Neutrophil (primary cell): ENCODE measurements around the gene BZW2.

Source experiments
- H3K27ac ChIP-seq: fragments of 200-600 bp; sonication (generic); 2 replicates; pipeline ENCODE4 v1.5.1; 2016; ENCODE audit warnings: mild to moderate bottlenecking, moderate library complexity
- H3K27me3 ChIP-seq: fragments of 200-600 bp; sonication (generic); 2 replicates; pipeline ENCODE4 v1.6.0; 2016; ENCODE audit warnings: mild to moderate bottlenecking
- H3K36me3 ChIP-seq: fragments of 200-600 bp; sonication (generic); 2 replicates; pipeline ENCODE4 v1.5.1; 2017
- H3K4me1 ChIP-seq, 2 experiments: fragments of 200-600 bp in 1 of 2; sonication (generic) in 1 of 2; 1 replicate in 1 of 2; 2 replicates in 1 of 2; pipeline versions ENCODE4 v1.5.1 to v1.6.1; 2013 to 2016; ENCODE audit warnings: low read depth in 1 of 2, low read length in 1 of 2, mild to moderate bottlenecking in 1 of 2, moderate library complexity in 1 of 2; ENCODE audit not compliant: control insufficient read depth in 1 of 2, insufficient read depth in 1 of 2
- H3K4me3 ChIP-seq, 2 experiments: fragments of 200-600 bp in 1 of 2; sonication (generic) in 1 of 2; 1 replicate in 1 of 2; 2 replicates in 1 of 2; pipeline ENCODE4 v1.5.1; 2013 to 2016; ENCODE audit warnings: low read depth in 1 of 2, low read length in 1 of 2, mild to moderate bottlenecking in 1 of 2, moderate library complexity in 1 of 2
- H3K9me3 ChIP-seq: fragments of 200-600 bp; sonication (generic); 2 replicates; pipeline ENCODE4 v1.5.1; 2016
- TF ChIP-seq, protein P1 (sequence below): fragments of 200-600 bp; sonication (generic); IDR thresholded peaks from 2 replicates; pipeline ENCODE4 v1.5.1; 2016; ENCODE audit warnings: antibody characterized with exemption

Gene BZW2

DNA sequence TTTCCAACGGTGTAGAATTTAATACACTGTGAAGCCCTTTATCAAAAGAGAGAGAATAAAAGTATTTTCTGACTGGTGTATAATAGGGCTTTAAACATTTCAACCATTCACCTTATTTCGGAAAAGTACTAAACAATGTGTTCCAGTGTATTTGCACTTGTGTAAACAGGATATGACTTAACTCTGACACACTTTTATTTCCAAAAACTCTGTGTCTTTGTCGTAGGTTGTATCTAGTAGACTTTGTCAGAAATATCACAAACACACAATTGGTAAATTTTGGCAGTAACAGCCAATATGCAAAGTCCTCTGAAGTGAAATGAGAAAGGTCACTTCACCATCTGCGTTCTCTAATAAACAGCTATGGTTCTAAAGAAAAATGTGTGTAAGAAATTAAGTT lies 97.3 kb downstream of the BZW2 start:
- Histone ChIP-seq H3K4me3 (no peak overlapping the region), H3K4me1 (no peaks in the 10 kb centered on the region), H3K9me3 (no peaks in the 10 kb centered on the region), H3K36me3 (no peaks in the 10 kb centered on the region), H3K27ac (no peak overlapping the region), H3K27me3 (no peaks in the 10 kb centered on the region)
- TF ChIP-seq, protein P1, sequence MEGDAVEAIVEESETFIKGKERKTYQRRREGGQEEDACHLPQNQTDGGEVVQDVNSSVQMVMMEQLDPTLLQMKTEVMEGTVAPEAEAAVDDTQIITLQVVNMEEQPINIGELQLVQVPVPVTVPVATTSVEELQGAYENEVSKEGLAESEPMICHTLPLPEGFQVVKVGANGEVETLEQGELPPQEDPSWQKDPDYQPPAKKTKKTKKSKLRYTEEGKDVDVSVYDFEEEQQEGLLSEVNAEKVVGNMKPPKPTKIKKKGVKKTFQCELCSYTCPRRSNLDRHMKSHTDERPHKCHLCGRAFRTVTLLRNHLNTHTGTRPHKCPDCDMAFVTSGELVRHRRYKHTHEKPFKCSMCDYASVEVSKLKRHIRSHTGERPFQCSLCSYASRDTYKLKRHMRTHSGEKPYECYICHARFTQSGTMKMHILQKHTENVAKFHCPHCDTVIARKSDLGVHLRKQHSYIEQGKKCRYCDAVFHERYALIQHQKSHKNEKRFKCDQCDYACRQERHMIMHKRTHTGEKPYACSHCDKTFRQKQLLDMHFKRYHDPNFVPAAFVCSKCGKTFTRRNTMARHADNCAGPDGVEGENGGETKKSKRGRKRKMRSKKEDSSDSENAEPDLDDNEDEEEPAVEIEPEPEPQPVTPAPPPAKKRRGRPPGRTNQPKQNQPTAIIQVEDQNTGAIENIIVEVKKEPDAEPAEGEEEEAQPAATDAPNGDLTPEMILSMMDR, result no peak

DNA sequence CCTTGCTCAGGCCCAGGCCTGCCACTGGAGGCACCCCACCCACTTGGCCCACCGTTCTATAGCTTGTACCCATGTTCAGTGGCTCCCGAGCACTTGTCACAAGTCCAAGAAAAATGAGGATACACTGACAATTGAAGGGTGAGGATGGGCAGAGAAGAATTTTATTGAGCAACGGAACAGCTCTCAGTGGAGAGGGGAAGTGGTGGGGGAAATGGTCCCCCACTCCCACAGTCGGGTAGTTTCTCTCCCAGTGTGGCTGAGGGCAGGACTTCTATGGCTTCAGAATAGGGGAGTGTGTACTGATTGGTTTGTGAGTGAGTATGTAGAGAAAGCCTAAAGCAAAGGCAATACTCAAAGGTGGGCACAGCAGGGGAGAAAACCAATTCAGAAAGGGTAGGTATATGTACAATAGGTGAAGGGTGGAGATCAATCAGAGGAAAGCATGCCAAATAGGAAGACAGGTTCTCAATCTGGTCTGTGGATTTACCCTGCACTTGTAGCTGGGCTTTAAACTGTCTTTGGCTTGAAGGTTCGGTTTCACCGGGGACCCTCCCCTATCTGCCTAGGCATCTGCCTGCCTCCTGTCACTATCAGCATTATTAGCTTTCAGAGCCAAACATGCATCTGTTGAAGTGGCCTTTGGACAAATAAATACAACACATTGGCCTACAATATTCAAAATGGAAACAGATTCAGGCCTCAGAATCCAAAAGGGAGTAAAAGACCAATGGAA lies 98.7 kb downstream of the BZW2 start:
- Histone ChIP-seq H3K27ac (no peak overlapping the region), H3K4me3 (no peak overlapping the region), H3K36me3 (no peaks in the 10 kb centered on the region), H3K4me1 (no peaks in the 10 kb centered on the region), H3K27me3 (no peaks in the 10 kb centered on the region), H3K9me3 (no peaks in the 10 kb centered on the region)
- TF ChIP-seq, protein P1, result no peak

DNA sequence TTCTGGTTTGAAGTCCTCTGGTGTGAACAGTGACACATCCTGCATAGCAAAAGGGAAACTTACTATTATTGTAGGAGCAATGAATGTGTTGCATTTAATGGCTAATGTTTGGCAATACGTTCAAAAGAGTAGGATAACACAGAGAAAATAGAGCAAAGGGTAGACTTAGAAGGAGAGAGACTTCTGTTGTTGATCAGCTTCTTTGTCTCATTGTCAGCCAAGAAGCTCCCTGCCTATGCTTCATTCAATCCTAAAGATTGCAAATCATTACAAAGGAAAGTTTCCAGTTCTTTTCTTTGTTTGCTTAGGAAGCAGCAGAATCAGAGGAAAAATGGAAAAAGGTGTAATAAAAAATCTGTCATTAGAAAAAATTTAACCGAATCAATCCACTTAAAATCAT lies 99.7 kb downstream of the BZW2 start:
- Histone ChIP-seq H3K4me3 (no peak overlapping the region), H3K36me3 (no peaks in the 10 kb centered on the region), H3K27ac (no peak overlapping the region), H3K4me1 (no peaks in the 10 kb centered on the region), H3K9me3 (no peaks in the 10 kb centered on the region), H3K27me3 (no peaks in the 10 kb centered on the region)
- TF ChIP-seq, protein P1, result no peak

DNA sequence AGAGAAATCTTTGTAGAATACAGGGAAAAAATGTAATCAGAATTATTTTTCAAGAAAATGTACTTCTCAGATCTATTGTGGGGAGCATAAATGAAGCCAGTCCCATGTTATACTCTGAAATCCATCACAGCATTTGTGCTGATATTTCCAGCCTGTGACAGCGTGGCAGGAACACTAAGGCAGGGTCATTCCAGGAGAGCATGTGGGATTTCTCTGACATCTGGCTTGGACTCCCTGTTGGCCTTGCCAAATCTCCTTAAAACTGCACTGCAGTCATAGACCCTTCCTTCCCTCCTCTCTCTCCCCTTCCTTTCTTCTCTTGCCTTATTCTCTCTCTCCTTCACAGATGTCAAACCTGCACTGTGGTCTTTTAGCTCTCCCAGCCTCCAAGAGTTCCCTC lies 101.1 kb downstream of the BZW2 start:
- H3K27ac ChIP-seq, result no peak overlapping the region
- no peak overlapping the region for H3K4me3 ChIP-seq
- TF ChIP-seq, protein P1, result no peak
- no peaks in the 10 kb centered on the region for H3K27me3 ChIP-seq
- no peaks in the 10 kb centered on the region for H3K36me3 ChIP-seq
- no peaks in the 10 kb centered on the region for H3K9me3 ChIP-seq
- H3K4me1 ChIP-seq, result no peaks in the 10 kb centered on the region

DNA sequence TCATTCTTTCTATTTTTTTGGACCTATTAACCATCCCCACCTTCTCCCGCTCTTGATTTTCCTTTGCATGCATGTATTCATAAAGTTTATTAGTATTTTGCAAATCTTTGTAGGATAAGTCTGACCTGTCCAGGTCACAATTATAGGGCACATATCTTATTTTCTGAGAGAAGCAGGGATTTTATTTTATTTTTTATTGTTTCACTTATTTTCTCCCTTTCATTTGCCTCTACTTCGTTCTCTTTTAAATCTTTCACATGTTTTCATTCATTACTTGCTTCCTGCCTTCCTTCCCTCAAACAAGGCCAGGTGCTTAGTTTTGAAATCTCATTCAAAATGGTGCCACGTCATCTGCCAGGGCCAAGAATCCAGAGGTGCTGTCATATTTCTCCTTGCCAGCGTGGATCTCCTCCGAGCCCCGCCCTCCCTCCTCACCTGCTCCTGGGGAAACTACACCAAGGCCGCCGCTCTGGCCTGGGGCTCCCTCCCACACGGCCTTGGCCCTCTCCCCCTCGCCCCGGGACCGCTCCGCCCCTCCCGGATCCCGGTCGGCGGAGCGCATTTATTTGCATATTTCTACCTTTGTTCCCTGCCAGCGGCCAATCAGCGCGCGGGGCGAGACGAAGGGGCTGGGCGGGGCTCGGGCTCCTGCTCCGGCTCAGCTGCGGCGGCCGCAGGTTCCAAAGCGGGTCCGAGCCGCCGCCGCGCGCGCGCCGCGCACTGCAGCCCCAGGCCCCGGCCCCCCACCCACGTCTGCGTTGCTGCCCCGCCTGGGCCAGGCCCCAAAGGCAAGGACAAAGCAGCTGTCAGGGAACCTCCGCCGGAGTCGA lies 107.3 kb downstream of the BZW2 start, which contains the start of gene TSPAN13:
Gene TSPAN13 (plus strand): TSS at position 654 of the 830 bp plus-strand sequence. CDS start 213 bp downstream, outside the sequence.
- Histone ChIP-seq H3K9me3 (no peaks in the 10 kb centered on the region), H3K27me3 (peaks cover 35% of the 10 kb centered on the region), H3K4me1 (peaks cover 17 to 20% of the 10 kb centered on the region in 2 experiments), H3K27ac (no peak within 1 kb of the TSS), H3K4me3 (peak within 1 kb of the TSS; percentile 59 to 67), H3K36me3 (no peaks in the 10 kb centered on the region)
- TF ChIP-seq, protein P1, result no peak
